Muscle of leg (tissue), 11 donors: Measurements from ENCODE around the gene CAVIN1. TPM values are rescaled to one million over a fixed set of nuclear protein-coding genes. Genes with fewer than 3 reads are reported as not detected.
"Not testable (repeated sequence)": the region's sequence is repeated elsewhere in the genome, so short reads cannot be mapped to it uniquely, and the experiment has no call there.

ENCODE experiments used
- DNase-seq: peaks from one replicate; pipeline ENCODE4 v3.0.0; 2013
- H3K27ac ChIP-seq: one replicate; pipeline ENCODE4 v1.5.1; 2013; ENCODE audit warnings: mild to moderate bottlenecking, low read length, control low read depth
- H3K27me3 ChIP-seq: one replicate; pipeline ENCODE4 v1.6.1; 2013; ENCODE audit warnings: low read length; ENCODE audit not compliant: control insufficient read depth, insufficient read depth
- H3K36me3 ChIP-seq: one replicate; pipeline ENCODE4 v1.6.1; 2013; ENCODE audit warnings: low read length; ENCODE audit not compliant: control insufficient read depth, insufficient read depth
- H3K4me1 ChIP-seq: one replicate; pipeline ENCODE4 v1.6.1; 2013; ENCODE audit warnings: low read length; ENCODE audit not compliant: control insufficient read depth, insufficient read depth
- H3K4me3 ChIP-seq: one replicate; pipeline ENCODE4 v1.5.1; 2013; ENCODE audit warnings: low read length, control low read depth
- H3K9me3 ChIP-seq: replicated peaks from 2 replicates; pipeline ENCODE4 v1.6.1; 2013; ENCODE audit warnings: low read depth, low read length; ENCODE audit not compliant: control insufficient read depth
- WGBS: methylation state at CpG from one replicate; pipeline ENCODE4 v1.1.5; 2013; ENCODE audit warnings: missing lambda C conversion rate; ENCODE audit not compliant: insufficient coverage; 5-methylcytosine and 5-hydroxymethylcytosine counted together
- polyA plus RNA-seq, 8 donors: library from polyadenylated mRNA; unstranded; fragments of 120-200 nt; gene quantifications; one replicate each; pipeline versions ENCODE4 v1.2.1 to v1.2.3, GENCODE V29; 2013; ENCODE audit warnings: inconsistent platforms in 1 of 8, low replicate concordance in 1 of 8; ENCODE audit not compliant: insufficient read length in 8 of 8, insufficient read depth in 1 of 8
- total RNA-seq: library from RNA; stranded (reverse); fragments of 120-200 nt; gene quantifications from one replicate; pipeline ENCODE4 v1.2.4, GENCODE V29; 2013

CAVIN1 gene
- total and polyA plus RNA-seq, 9 donors, result 206 to 334 (median 291) TPM

DNA sequence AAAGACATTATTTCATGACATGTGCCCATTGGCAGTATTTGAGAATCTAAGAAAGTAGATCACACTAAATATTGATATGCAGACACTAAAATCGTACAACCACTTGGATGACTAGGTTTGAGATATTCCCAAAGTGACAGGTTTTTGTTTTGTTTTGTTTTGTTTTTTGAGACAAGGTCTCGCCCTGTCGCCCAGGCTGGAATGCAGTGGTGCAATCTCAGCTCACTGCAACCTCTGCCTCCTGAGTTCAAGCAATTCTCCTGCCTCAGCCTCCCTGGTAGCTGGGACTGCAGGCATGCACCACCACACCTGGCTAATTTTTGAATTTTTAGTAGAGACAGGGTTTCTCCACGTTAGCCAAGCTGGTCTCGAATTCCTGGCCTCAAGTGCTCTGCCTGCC lies 54.7 kb downstream of the CAVIN1 start:
- not testable (repeated sequence) for H3K27me3 ChIP-seq, DNase-seq, H3K4me3 ChIP-seq, H3K9me3 ChIP-seq, H3K4me1 ChIP-seq, H3K27ac ChIP-seq, H3K36me3 ChIP-seq
- WGBS, result no CpG with 5 or more reads among the region's 5 CpGs

DNA sequence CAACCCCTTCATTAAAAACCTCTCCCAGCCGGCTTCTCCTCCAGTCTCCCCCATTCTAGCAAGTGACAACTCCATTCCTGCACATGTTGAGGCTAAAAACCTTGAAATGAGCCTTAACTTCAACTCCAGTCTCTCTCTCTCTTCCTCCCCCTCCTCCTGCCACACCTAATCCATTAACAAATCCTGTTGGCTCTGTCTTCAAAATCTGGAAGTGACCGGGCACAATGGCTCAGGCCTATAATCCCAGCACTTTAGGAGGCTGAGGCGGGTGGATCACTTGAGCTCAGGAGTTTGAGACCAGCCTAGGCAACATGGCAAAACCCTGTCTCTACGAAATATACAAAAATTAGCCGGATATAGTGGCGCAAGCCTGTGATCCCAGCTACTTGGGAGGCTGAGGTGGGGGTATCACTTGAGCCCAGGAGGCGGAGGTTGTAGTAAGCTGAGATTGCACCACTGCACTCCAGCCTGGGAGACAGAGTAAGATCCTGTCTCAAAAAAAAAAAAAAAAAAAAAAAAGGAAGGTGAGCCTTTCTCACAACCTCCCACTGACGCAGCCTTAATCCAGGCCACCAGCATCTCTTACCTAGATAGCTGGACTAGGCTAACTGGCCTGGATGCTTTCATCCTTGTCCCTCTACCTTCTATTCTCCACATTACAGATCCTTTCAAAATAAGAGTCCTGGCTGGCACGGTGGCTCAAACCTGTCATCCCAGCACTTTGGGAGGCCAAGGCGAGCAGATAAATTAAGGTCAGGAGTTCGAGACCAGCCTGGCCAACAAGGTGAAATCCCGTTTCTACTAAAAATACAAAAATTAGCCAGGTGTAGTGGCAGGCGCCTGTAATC lies 56.7 kb downstream of the CAVIN1 start:
- H3K36me3 ChIP-seq, H3K4me1 ChIP-seq, H3K27me3 ChIP-seq, H3K9me3 ChIP-seq, DNase-seq, H3K4me3 ChIP-seq, H3K27ac ChIP-seq: not testable (repeated sequence)
- 70% methylated on average over 6 of the region's 13 CpGs for WGBS

DNA sequence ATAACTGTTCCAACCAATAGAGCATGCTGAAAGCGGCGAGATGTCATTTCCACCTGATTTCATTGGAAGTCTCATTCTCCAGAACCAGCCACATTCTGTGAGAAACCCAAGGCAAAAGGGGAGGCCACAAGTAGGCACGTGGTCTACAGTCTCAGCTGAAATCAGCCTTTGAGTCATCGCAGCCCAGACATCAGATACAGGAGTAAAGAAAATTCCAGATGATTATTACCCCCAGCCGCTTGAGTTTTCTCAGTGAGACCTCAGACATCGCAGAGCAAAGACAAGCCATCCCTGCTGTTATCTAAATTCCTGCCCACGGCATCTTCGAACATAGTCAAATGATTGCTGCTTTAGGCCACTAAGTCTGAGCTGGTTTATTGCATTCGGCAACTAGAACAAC lies 57.9 kb downstream of the CAVIN1 start:
- Histone ChIP-seq H3K36me3 (no peaks in the 10 kb centered on the region), H3K27me3 (no peaks in the 10 kb centered on the region), H3K4me1 (peaks cover 6% of the 10 kb centered on the region), H3K9me3 (no peaks in the 10 kb centered on the region), H3K27ac (no peak overlapping the region), H3K4me3 (no peak overlapping the region)
- no peak for DNase-seq
- WGBS, result 81% methylated on average over 4 of the region's 9 CpGs

DNA sequence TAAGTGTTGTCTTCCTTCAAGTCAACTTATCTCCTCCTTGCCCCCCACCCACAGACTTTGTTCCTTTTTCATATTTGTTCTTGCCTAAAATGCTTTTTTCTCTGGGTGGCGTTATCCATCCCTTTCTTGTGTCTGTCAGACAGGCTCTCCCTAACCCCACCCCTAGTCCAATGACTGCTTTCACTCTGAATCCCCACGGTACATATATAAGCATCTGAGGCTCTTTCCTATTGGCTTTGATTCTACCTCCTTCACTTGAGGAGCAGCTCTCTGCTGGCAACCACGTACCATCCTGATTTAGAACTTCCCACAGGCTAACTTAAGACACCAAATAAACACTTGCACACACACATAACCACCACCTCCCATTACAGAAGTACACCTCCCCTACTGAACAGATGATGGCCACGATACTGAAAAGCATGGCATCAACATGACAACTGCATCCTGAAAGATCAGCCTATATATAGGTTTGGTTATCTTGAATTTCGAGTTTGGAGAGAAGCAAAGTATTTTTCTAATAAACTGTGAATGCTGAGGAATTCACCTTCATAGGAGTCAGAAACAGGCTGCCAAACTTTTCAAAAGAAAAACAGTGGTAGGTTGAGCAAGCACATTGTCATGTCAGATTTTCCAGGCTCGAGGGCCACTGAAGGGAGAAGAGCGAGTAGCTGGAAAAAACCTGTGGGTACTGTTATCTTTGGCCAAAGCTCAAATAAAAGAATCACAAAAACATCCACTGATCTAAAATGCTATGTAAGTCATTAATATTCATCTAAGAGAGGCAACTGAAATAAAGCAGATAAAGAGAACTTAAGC lies 59.1 kb downstream of the CAVIN1 start:
- WGBS, result 91% methylated on average over 2 of the region's 7 CpGs
- no peak overlapping the region for H3K27ac ChIP-seq
- H3K4me1 ChIP-seq, result peaks cover 6% of the 10 kb centered on the region

DNA sequence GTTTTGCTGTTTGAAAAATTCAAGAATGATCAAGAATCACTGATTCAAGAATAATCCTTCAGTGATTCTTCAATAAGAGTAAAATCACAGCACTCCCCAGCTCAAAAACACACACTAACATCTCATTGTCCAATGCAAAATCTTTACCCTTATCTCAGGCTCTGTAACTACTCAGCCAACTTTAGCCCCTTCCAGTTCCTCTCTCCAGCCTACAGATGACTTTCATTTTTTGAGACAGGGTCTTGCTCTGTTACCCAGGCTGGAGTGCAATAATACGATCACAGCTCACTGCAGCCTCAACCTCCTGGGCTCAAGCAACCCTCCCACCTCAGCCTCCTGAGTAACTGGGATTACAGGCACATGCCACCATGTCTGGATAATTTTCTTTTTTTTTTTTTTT lies 59.8 kb downstream of the CAVIN1 start:
- WGBS, result 83% methylated on average over 1 of the region's 1 CpG
- no peak for DNase-seq
- Histone ChIP-seq H3K9me3 (no peaks in the 10 kb centered on the region), H3K4me3 (no peak overlapping the region), H3K27me3 (no peaks in the 10 kb centered on the region), H3K4me1 (peaks cover 6% of the 10 kb centered on the region), H3K36me3 (peaks cover 2% of the 10 kb centered on the region), H3K27ac (no peak overlapping the region)

More for the DNA sequence above, 59.1 kb downstream of the CAVIN1 start:
- Histone ChIP-seq H3K27me3 (no peaks in the 10 kb centered on the region), H3K9me3 (no peaks in the 10 kb centered on the region), H3K4me3 (no peak overlapping the region), H3K36me3 (peaks cover 2% of the 10 kb centered on the region)
- DNase-seq, result no peak

DNA sequence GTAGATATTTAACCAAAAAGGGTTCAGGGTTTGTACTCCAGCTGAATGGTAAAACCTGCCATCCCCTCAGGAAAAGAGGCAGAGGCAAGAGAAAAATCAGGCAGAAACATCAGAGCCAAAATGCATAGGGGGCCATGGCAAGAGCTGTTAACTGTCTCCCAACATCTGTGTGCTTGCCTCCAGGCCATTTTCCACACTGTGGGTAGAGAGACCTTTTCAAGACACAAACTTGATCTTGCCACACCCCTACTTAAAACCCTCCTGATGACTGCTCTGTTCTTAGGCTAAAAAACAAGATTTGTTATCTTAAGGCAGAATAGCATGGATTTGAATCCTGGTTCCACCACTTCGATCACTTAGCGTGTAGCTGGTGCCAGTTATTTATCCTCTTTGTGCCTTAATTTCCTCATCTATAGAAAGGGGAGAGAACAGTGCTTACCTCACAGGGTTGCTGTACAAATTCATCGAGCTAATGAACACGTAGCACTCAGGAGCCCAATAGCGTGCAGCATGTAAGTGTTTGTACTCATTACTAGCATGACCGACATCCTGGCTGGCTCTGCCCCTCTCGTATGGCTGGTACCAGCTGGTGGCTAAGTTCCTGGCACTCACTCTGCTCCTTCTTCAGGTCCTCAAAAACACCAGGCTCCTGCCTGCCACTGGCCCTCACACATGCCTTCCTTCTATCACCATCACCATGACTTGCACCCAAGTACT lies 60.7 kb downstream of the CAVIN1 start:
- no peak overlapping the region for H3K27ac ChIP-seq
- peaks cover 2% of the 10 kb centered on the region for H3K36me3 ChIP-seq
- H3K9me3 ChIP-seq, result no peaks in the 10 kb centered on the region
- no peak overlapping the region for H3K4me3 ChIP-seq
- H3K4me1 ChIP-seq, result peaks cover 6% of the 10 kb centered on the region
- no peak for DNase-seq
- WGBS, result 71% methylated on average over 6 of the region's 7 CpGs
- H3K27me3 ChIP-seq, result no peaks in the 10 kb centered on the region

DNA sequence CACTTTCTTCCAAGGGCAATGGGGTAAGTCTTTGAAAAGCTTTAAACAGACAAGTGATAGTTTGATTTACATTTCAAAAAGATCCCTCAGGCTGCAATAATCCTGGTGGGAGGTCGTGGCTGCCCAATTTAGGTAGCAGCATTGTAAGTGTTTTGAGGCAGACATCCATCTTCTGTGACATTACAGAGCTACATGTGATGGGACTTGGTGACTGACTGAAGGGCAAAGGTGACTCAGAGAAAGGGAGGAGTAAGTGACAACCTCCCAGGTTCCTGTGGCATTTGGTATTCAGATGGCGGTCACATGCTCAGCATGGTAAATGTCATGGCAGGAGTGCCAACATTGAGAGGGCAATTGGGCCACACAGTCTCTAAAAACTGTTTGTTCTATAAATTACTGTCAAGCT lies 61.3 kb downstream of the CAVIN1 start:
- Histone ChIP-seq H3K9me3 (no peaks in the 10 kb centered on the region), H3K4me1 (peaks cover 6% of the 10 kb centered on the region), H3K36me3 (peaks cover 2% of the 10 kb centered on the region), H3K27me3 (no peaks in the 10 kb centered on the region), H3K27ac (no peak overlapping the region), H3K4me3 (no peak overlapping the region)
- no peak for DNase-seq
- 16% methylated on average over 2 of the region's 2 CpGs for WGBS

DNA sequence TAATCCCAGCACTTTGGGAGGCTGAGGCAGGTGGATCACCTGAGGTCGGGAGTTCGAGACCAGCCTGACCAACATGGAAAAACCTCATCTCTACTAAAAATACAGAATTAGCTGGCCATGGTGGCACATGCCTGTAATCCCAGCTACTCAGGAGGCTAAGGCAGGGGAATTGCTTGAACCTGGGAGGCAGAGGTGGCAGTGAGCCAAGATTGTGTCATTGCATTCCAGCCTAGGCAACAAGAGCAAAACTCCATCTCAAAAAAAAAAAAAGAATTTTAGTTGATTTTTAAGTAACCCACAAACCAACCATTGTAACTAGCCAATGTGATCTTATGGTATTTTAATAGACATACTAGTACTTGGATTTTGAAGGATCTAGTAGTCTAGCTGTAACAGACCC lies 62.7 kb downstream of the CAVIN1 start:
- no CpG with 5 or more reads among the region's 2 CpGs for WGBS
- not testable (repeated sequence) for DNase-seq, H3K9me3 ChIP-seq, H3K27me3 ChIP-seq, H3K27ac ChIP-seq, H3K4me3 ChIP-seq, H3K4me1 ChIP-seq, H3K36me3 ChIP-seq

DNA sequence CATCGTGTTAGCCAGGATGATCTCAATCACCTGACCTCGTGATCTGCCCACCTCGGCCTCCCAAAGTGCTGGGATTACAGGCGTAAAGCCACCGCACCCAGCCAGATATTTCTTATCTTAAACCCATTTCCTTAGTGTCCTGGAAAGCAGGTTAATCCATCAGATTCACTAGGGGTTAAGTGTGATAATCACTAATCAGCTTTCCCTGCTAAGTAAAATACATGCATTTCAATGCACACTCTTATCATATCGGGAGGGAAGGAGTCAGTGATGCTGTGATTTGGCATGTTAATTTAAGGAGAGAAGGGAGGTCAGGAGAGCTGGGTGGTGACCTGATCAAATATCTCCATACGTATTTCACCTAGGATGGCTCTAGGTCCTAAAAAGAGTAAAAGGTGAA lies 63.9 kb downstream of the CAVIN1 start:
- H3K27me3 ChIP-seq, result no peaks in the 10 kb centered on the region
- peaks cover 2% of the 10 kb centered on the region for H3K36me3 ChIP-seq
- no CpG with 5 or more reads among the region's 7 CpGs for WGBS
- no peak for DNase-seq
- no peak overlapping the region for H3K27ac ChIP-seq
- H3K4me1 ChIP-seq, result peaks cover 6% of the 10 kb centered on the region
- no peaks in the 10 kb centered on the region for H3K9me3 ChIP-seq
- no peak overlapping the region for H3K4me3 ChIP-seq

DNA sequence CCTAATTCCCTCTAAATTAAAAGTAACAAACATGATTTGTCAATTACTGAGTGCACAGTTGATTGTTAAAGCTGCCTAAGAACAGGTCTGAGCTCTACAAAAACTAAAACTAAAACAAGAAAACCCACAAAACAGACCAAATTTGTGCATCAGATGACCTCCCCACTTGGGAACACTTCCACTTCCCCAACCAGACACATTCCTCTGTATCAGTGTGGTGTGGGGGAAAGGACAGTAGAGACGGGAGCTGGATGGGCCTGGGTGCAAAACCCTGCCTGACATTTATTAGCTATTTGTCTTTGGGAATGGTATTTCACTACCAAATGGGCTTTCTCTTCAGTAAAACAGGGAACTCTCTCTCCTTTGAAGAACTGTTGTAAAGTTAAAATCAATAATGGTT lies 64.6 kb downstream of the CAVIN1 start:
- peaks cover 4% of the 10 kb centered on the region for H3K4me1 ChIP-seq
- no peak for DNase-seq
- peaks cover 2% of the 10 kb centered on the region for H3K36me3 ChIP-seq

More for the DNA sequence above, 64.6 kb downstream of the CAVIN1 start:
- WGBS, result no CpG with 5 or more reads among the region's 1 CpG
- Histone ChIP-seq H3K27ac (no peak overlapping the region), H3K9me3 (no peaks in the 10 kb centered on the region), H3K27me3 (no peaks in the 10 kb centered on the region), H3K4me3 (no peak overlapping the region)
